Measurements from ENCODE around the gene OSBPL10. TPM values are rescaled to one million over a fixed set of nuclear protein-coding genes. Genes with fewer than 3 reads are reported as not detected.

OSBPL10 gene
- total RNA-seq, 4 donors from 2014 or later: 12.5 to 38.3 (median 22.7) TPM

GRCh38 chr3:31688984-31689383, 292.1 kb downstream of the OSBPL10 start:
- WGBS: 83% methylated on average over 1 of the region's 1 CpG
- no peaks in the 10 kb centered on the region for H3K36me3 ChIP-seq
- no peak for DNase-seq (ENCODE audit: low spot score in 2 of 2)
- TF ChIP-seq CTCF (IDR thresholded peaks at IDR 0.05) (no peak), POLR2AphosphoS5 (IDR thresholded peaks at IDR 0.05) (no peak), POLR2A (IDR thresholded peaks at IDR 0.05) (no peak), EP300 (IDR thresholded peaks at IDR 0.05) (no peak)
- H3K27ac ChIP-seq: no peak overlapping the region
- no peaks in the 10 kb centered on the region for H3K9me3 ChIP-seq
- H3K27me3 ChIP-seq: no peaks in the 10 kb centered on the region
- no peaks in the 10 kb centered on the region for H3K4me1 ChIP-seq
- H3K4me3 ChIP-seq: no peak overlapping the region

GRCh38 chr3:31687020-31687802, 293.9 kb downstream of the OSBPL10 start:
- TF ChIP-seq POLR2AphosphoS5 (IDR thresholded peaks at IDR 0.05) (no peak), CTCF (IDR thresholded peaks at IDR 0.05) (no peak), EP300 (IDR thresholded peaks at IDR 0.05) (no peak), POLR2A (IDR thresholded peaks at IDR 0.05) (no peak)
- DNase-seq (ENCODE audit: low spot score in 2 of 2): no peak
- H3K36me3 ChIP-seq: no peaks in the 10 kb centered on the region
- H3K27me3 ChIP-seq: no peaks in the 10 kb centered on the region
- H3K27ac ChIP-seq: no peak overlapping the region
- no peaks in the 10 kb centered on the region for H3K9me3 ChIP-seq
- H3K4me1 ChIP-seq: no peaks in the 10 kb centered on the region
- H3K4me3 ChIP-seq: no peak overlapping the region
- WGBS: 92% methylated on average over 6 of the region's 6 CpGs

- no peaks in the 10 kb centered on the region for H3K27me3 ChIP-seq
- WGBS: 93% methylated on average over 10 of the region's 10 CpGs
These were observed 300.8 kb downstream of the OSBPL10 start for GRCh38 chr3:31680072-31680870.

GRCh38 chr3:31676556-31676955, 304.5 kb downstream of the OSBPL10 start:
- H3K4me3 ChIP-seq: no peak overlapping the region
- DNase-seq (ENCODE audit: low spot score in 2 of 2): no peak
- 90% methylated on average over 8 of the region's 8 CpGs for WGBS
- H3K27ac ChIP-seq: no peak overlapping the region
- H3K9me3 ChIP-seq: no peaks in the 10 kb centered on the region
- H3K36me3 ChIP-seq: no peaks in the 10 kb centered on the region
- TF ChIP-seq CTCF (IDR thresholded peaks at IDR 0.05): no peak
- no peak for TF ChIP-seq POLR2A (IDR thresholded peaks at IDR 0.05)
- no peak for TF ChIP-seq POLR2AphosphoS5 (IDR thresholded peaks at IDR 0.05)
- no peak for TF ChIP-seq EP300 (IDR thresholded peaks at IDR 0.05)
- H3K4me1 ChIP-seq: peaks cover 3% of the 10 kb centered on the region
- H3K27me3 ChIP-seq: no peaks in the 10 kb centered on the region

More at GRCh38 chr3:31680072-31680870, 300.8 kb downstream of the OSBPL10 start:
- no peak for TF ChIP-seq POLR2AphosphoS5 (IDR thresholded peaks at IDR 0.05)
- no peak for TF ChIP-seq POLR2A (IDR thresholded peaks at IDR 0.05)
- TF ChIP-seq CTCF (IDR thresholded peaks at IDR 0.05): no peak
- no peak for TF ChIP-seq EP300 (IDR thresholded peaks at IDR 0.05)
- Histone ChIP-seq H3K36me3 (no peaks in the 10 kb centered on the region), H3K4me1 (peaks cover 3% of the 10 kb centered on the region), H3K27ac (no peak overlapping the region), H3K9me3 (no peaks in the 10 kb centered on the region), H3K4me3 (no peak overlapping the region)
- DNase-seq (ENCODE audit: low spot score in 2 of 2): no peak

- 85% methylated on average over 1 of the region's 1 CpG for WGBS
- Histone ChIP-seq H3K4me3 (no peak overlapping the region), H3K9me3 (no peaks in the 10 kb centered on the region), H3K27ac (no peak overlapping the region), H3K4me1 (peaks cover 3% of the 10 kb centered on the region), H3K27me3 (no peaks in the 10 kb centered on the region), H3K36me3 (no peaks in the 10 kb centered on the region)
- TF ChIP-seq CTCF (IDR thresholded peaks at IDR 0.05): no peak
- no peak for TF ChIP-seq EP300 (IDR thresholded peaks at IDR 0.05)
- no peak for TF ChIP-seq POLR2AphosphoS5 (IDR thresholded peaks at IDR 0.05)
- TF ChIP-seq POLR2A (IDR thresholded peaks at IDR 0.05): no peak
- DNase-seq (ENCODE audit: low spot score in 2 of 2): no peak
These were observed 307.1 kb downstream of the OSBPL10 start for GRCh38 chr3:31673950-31674349.
